ENCODE data around the gene KRTAP10-2.

DNA sequence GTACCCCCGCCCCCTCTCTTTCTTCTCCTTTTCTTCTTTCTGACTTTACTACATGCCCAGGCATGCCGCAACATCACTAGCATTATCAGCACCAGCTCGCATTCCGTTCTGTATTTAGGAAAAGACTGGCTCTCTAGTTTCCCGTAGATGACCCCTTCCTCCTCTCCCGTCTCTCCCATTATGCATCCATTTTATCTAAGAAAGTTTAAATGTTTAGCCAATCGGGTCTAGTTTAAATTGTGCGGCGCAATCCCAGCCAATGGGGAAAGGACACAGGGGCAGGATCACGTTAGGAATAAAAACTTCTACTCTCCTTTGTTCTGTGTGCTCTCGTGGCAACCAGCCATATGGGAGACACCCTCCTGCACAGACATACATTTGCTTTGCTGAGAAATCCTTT is 46.8 kb upstream of the KRTAP10-2 start:
- TF ChIP-seq POLR2AphosphoS5 (IDR thresholded peaks at IDR 0.05) (no peak), POLR2A (IDR thresholded peaks at IDR 0.05; ENCODE audit: low read depth) (no peak)
- TF ChIP-seq, protein P1, sequence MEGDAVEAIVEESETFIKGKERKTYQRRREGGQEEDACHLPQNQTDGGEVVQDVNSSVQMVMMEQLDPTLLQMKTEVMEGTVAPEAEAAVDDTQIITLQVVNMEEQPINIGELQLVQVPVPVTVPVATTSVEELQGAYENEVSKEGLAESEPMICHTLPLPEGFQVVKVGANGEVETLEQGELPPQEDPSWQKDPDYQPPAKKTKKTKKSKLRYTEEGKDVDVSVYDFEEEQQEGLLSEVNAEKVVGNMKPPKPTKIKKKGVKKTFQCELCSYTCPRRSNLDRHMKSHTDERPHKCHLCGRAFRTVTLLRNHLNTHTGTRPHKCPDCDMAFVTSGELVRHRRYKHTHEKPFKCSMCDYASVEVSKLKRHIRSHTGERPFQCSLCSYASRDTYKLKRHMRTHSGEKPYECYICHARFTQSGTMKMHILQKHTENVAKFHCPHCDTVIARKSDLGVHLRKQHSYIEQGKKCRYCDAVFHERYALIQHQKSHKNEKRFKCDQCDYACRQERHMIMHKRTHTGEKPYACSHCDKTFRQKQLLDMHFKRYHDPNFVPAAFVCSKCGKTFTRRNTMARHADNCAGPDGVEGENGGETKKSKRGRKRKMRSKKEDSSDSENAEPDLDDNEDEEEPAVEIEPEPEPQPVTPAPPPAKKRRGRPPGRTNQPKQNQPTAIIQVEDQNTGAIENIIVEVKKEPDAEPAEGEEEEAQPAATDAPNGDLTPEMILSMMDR (IDR thresholded peaks at IDR 0.05) = no peak

Measured in esophagus muscularis mucosa (tissue), 3 donors.